Erythroblast (primary cell): ENCODE data around the gene CYP11A1.

Experiments used
- DNase-seq, 2 experiments: peaks; one replicate each; lab custom pipeline; 2025; lab: John Stamatoyannopoulos, UW
- GATA1 ChIP-seq: IDR thresholded peaks from 2 replicates; pipeline ENCODE4 v1.6.1; 2011; ENCODE audit warnings: low read depth, mild to moderate bottlenecking, control low read depth, low read length, moderate library complexity
- POLR2A ChIP-seq: IDR thresholded peaks from 2 replicates; pipeline ENCODE4 v1.6.1; 2011; ENCODE audit warnings: mild to moderate bottlenecking, low read length

The CYP11A1 gene

GRCh38 chr15:74349241-74349778 lies 18.1 kb downstream of the CYP11A1 start:
- no peak for DNase-seq
- TF ChIP-seq POLR2A: no peak
- no peak for TF ChIP-seq GATA1

DNA sequence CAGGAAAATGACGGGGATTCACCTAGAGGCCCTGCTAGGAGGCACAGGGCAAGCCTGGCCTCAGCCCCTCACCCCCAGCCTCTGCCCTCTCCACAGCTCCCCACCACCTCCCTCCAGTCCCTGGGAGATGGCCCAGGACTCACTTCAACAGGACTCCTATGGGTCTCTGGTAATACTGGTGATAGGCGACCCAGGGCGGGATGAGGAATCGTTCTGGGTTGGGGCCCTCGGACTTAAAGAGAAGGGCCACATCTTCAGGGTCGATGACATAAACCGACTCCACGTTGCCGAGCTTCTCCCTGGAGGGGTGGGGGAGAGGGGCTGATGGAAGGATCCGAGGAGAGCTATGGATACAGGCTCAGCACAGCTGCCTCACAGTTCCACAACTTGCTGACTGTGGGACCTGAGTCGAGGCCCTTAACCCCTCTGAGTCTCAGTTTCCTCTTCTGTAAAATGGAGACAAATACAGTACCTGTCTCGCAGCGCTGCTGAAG lies 19.6 kb downstream of the CYP11A1 start:
- no peak for TF ChIP-seq POLR2A
- no peak for TF ChIP-seq GATA1
- DNase-seq: no peak

DNA sequence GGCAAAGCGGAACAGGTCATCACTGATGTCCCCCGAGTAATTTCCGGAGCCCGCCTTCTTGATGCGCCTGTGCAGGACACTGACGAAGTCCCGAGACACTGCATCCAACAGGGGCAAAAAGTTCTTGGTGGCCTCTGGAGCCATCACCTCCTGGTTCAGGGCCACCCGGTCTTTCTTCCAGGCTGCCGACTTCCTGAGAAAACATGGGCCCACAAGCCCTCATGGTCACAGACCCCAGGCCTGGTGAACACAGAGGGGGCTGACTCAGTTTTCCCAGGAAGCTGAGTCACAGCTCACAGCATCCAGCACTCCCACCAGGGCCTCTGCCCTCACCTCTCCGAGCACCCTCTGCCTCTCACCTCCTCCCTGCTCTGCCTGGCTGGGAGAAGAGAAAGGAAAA lies 22.4 kb downstream of the CYP11A1 start:
- TF ChIP-seq POLR2A (no peak), GATA1 (no peak)
- DNase-seq: no peak

DNA sequence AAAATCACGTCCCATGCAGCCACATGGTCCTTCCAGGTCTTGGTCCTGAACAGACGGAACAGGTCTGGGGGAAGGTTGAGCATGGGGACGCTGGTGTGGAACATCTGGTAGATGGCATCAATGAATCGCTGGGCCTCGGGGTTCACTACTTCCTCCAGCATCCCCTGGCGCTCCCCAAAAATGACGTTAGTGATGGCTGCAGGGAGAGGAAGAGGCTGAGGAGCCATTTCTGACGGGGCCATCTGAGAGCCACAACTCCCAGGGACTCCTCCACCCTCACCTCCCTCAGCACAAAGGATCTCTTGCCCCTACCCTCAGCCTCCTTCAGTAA lies 23.7 kb downstream of the CYP11A1 start:
- DNase-seq: no peak
- TF ChIP-seq GATA1: no peak
- TF ChIP-seq POLR2A: no peak

DNA sequence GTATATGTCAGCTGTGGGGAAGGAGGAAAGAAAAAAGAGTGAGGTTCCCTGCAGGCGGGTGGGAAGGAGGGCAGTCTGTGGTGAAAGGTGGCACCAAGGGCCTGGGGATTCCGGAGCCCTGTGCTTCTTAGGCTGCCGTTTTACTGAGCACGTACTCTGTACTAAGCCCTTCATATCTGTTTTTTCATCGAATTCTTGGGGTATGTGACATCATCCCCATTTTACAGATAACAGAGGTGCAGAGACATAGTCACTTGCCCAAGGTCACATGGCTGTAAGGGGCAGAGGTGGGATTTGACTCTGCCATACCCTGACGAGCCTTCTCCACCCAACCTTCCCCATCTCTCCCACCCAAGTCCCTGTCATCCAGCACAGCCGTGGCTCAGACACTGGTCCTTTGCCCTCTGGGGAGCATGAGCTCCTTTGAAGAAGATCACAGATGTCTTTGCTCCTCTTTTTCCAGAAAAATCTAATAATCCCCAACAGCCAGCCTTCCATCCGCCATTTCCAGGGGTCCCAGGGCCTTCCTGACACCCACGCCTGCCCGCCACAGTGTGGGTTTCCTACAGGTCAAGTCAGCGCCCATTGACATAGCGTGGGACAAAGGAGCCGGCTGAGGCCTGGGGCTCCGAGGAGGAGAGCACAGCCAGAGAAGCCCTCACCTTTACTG lies 24.2 kb downstream of the CYP11A1 start:
- TF ChIP-seq POLR2A (no peak), GATA1 (no peak)
- no peak for DNase-seq

DNA sequence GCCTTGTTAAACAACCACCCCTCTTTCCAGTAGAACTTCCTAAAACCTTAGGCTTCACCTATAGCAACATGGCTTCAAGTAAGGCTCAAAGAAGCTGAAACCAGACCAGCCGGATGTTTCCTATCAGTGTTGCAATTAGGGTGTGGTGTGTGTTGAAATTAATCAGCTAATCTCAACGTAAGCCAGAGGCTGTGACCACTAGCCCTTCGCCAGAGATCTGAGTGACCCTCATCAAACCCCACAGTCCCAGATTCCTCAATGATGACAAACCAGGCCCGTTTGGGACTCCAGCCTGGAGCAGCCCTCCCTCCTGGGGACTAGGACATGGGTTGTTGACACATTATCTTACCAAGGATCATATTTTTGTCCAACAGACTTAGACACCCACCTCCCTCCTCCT lies 27.3 kb downstream of the CYP11A1 start:
- DNase-seq: no peak
- TF ChIP-seq GATA1 (no peak), POLR2A (no peak)

DNA sequence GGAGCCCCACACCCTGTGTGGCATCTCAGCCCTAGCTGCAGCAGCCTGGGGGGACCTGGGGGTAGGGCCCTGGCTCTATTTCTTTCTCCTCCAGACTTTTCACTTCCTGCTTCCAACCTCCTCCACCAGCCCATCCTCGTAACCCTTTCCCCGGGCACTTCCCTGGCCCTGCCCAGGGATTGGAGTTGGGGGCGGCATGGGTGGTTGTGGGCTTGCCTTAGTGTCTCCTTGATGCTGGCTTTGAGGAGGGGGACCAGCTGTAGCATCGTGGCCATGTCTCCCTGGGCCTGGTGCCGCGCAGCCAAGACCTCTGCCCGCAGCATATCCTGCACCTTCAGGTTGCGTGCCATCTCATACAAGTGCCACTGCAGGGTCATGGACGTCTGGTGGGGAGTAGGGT lies 28.1 kb downstream of the CYP11A1 start:
- TF ChIP-seq POLR2A (no peak), GATA1 (no peak)
- no peak for DNase-seq

DNA sequence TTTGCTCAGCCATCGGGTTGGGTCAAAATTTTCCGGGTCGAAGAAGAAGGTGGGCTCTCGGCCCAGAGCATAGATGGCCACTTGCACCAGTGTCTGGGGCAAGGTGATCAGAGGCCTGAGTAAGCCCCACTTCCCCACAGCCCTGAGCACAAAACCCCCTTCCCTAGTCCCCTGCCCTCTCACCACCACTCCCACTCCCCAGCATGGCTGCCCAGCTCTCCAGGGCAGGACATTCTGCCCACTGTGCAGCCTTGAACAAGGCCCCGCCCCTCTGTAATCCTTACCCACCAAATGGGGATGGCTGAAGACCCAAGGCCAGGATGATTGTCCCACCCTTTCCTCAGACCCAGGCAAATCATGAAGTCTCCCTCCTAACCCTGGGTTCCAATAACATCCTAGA lies 28.8 kb downstream of the CYP11A1 start:
- DNase-seq: no peak
- TF ChIP-seq POLR2A (no peak), GATA1 (no peak)

- no peak for DNase-seq
- no peak for TF ChIP-seq POLR2A
- no peak for TF ChIP-seq GATA1
These were observed 29.7 kb downstream of the CYP11A1 start for GRCh38 chr15:74337607-74338211.

DNA sequence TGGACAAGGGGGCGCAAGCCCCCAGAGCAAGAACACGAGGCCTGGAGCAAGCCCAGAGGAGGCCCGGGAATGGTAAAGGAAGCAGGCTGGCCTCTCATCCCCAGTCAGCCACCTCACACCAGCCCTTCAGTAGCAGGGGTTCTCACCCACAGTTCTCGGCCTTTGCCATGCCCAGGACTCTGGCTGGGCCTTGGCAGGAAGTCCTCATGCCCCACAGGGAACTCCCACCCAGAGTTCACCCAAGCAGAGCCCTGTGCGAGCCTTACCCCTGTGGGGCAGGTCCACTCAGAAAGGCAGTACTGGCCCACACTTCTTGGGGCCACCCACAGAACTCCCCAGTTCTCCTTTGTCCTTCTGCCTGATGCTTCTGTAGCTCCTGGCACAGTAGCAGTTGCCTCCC lies 30.3 kb downstream of the CYP11A1 start:
- TF ChIP-seq GATA1: no peak
- TF ChIP-seq POLR2A: no peak
- no peak for DNase-seq

DNA sequence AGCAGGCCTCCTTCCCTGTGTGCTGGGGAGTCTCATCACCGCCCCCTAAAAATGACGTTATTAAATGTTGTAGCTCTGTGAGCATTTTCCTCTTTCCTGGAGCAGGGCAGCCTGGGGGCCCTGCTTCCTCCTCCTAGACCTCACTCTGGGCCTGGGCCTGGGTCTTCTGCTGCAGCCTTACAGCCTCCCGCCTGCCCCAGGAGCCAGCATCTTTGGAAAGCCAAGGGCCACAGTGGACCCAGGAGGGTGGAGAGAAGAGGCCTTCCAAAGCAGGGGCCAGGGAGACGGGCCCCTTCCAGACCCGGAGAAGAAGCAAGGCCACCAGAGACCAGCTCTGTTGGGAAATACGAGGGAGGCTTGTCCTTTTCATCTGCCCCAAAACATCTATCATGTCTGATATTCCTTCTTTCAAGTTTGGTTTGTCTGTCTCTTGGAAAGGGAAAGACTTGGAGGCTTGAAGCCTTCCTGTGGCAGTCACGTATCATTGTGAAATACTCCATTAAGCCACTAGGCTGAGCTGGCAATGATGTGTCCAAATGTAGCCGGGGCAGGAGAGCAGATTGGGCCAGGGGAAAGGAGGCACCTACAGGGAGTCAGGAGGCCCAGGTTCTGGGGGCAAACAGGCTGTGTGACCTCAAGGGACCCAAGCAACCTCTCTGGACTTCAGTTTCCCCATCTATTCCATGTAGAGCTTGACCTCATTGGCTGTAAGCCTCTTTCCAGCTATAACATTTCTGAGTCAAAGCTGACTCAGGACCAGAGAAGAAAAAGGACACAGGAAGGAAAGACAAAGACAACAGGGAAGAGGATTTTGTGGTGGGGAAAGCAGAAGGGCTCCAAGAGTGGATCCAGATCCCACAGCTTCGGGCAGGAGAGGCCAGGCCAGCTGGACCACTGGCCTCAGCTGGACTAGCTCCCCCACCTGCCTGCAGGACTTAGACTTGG lies 31.1 kb downstream of the CYP11A1 start:
- no peak for DNase-seq
- TF ChIP-seq GATA1 (no peak), POLR2A (no peak)

- TF ChIP-seq GATA1 (no peak), POLR2A (no peak)
These were observed 32.0 kb downstream of the CYP11A1 start for GRCh38 chr15:74335396-74335795.

DNA sequence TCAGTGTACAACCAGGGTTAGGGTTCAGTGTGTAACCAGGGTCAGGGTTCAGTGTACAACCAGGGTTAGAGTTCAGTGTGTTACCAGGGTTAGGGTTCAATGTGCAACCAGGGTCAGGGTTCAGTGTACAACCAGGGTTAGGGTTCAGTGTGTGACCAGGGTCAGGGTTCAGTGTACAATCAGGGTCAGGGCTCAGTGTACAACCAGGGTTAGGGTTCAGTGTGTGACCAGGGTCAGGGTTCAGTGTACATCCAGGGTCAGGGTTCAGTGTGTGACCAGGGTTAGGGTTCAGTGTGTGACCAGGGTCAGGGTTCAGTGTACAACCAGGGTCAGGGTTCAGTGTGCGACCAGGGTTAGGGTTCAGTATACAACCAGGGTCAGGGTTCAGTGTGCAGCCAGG lies 33.3 kb downstream of the CYP11A1 start:
- DNase-seq: no peak
- TF ChIP-seq POLR2A: no peak
- TF ChIP-seq GATA1: no peak

More at GRCh38 chr15:74335396-74335795, 32.0 kb downstream of the CYP11A1 start:
- DNase-seq: no peak
